Testis (tissue), 3 donors: ENCODE data around the gene KCNAB2. TPM values are rescaled to one million over a fixed set of nuclear protein-coding genes. Genes with fewer than 3 reads are reported as not detected.

ENCODE experiments used
- DNase-seq: peaks from one replicate; pipeline ENCODE4 v3.0.0-alpha.2; 2019
- H3K27ac ChIP-seq, 2 donors: fragments of 200-600 bp; sonication (generic); one replicate each; pipeline ENCODE4 v1.5.1; 2019
- H3K27me3 ChIP-seq: fragments of 200-600 bp; sonication (generic); one replicate; pipeline ENCODE4 v1.5.1; 2019
- H3K36me3 ChIP-seq: fragments of 200-600 bp; sonication (generic); one replicate; pipeline ENCODE4 v1.5.1; 2017; ENCODE audit warnings: low read depth; ENCODE audit errors: missing control alignments
- H3K4me1 ChIP-seq: fragments of 200-600 bp; sonication (generic); one replicate; pipeline ENCODE4 v1.5.1; 2019
- H3K4me3 ChIP-seq, 2 donors: fragments of 200-600 bp; sonication (generic); one replicate each; pipeline ENCODE4 v1.5.1; 2017 to 2019
- H3K9me3 ChIP-seq: fragments of 200-600 bp; sonication (generic); one replicate; pipeline ENCODE4 v1.5.1; 2017
- CTCF ChIP-seq, 3 experiments: fragments of 450-650 bp in 2 of 3; fragments of 200-600 bp in 1 of 3; sonication (generic) in 1 of 3; IDR thresholded peaks; one replicate each; pipeline ENCODE4 v1.5.1; 2016 to 2019; ENCODE audit warnings: antibody characterized with exemption in 3 of 3, mild to moderate bottlenecking in 2 of 3, moderate library complexity in 1 of 3
- POLR2A ChIP-seq: fragments of 450-650 bp; IDR thresholded peaks from one replicate; pipeline ENCODE4 v1.6.1; 2017; ENCODE audit warnings: antibody characterized with exemption, mild to moderate bottlenecking, moderate library complexity
- WGBS, 2 donors: methylation state at CpG; one replicate each; pipeline ENCODE4 v1.1.5; 2018; 5-methylcytosine and 5-hydroxymethylcytosine counted together
- intact Hi-C: fragments of 100-400 bp; cut with DNase I; formaldehyde crosslinking; loops from one replicate; pipeline ENCODE4 v1.15.1; 2023; ENCODE audit warnings: low total_unique reads
- polyA plus RNA-seq: library from polyadenylated mRNA; stranded (reverse); fragments of 350-450 nt; fragmentation: Illumina TruSeq; extraction: RNeasy Lipid Tissue Mini Kit (QIAGEN cat#74804); gene quantifications from one replicate; pipeline ENCODE4 v1.2.3, GENCODE V29; 2014; ENCODE audit warnings: low read depth, low replicate concordance; ENCODE audit not compliant: insufficient read depth
- total RNA-seq, 2 donors: library from RNA; depleted of rRNA; stranded (reverse); fragments of >200 nt; gene quantifications; one replicate each; pipeline ENCODE4 v1.2.3, GENCODE V29; 2016

The KCNAB2 gene
- total and polyA plus RNA-seq, 3 donors from 2014 or later: 9.0 to 9.8 (median 9.3) TPM

GRCh38 chr1:6123083-6123482 is 77.4 kb downstream of the KCNAB2 start:
- Histone ChIP-seq H3K4me3 (no peak overlapping the region), H3K4me1 (peaks cover 3% of the 10 kb centered on the region), H3K36me3 (no peaks in the 10 kb centered on the region), H3K27me3 (no peaks in the 10 kb centered on the region), H3K9me3 (no peaks in the 10 kb centered on the region), H3K27ac (no peak overlapping the region)
- DNase-seq: no peak
- intact Hi-C loops: no loop called here
- TF ChIP-seq CTCF (IDR thresholded peaks at IDR 0.05) (no peak), POLR2A (no peak)
- WGBS, 2 donors: 83 to 87% methylated on average over 7 of the region's 7 CpGs

- intact Hi-C loops: no loop called here
- H3K27me3 ChIP-seq: no peaks in the 10 kb centered on the region
- no peak overlapping the region for H3K4me3 ChIP-seq
- 81 to 83% methylated on average over 4 to 10 of the region's 10 CpGs for WGBS, 2 donors
- H3K9me3 ChIP-seq: no peaks in the 10 kb centered on the region
- no peak for DNase-seq
- H3K4me1 ChIP-seq: peaks cover 3% of the 10 kb centered on the region
- TF ChIP-seq CTCF (IDR thresholded peaks at IDR 0.05): no peak
- no peak for TF ChIP-seq POLR2A
- no peak overlapping the region for H3K27ac ChIP-seq
- H3K36me3 ChIP-seq: no peaks in the 10 kb centered on the region
These were observed 78.1 kb downstream of the KCNAB2 start for GRCh38 chr1:6123816-6124215.

GRCh38 chr1:6124341-6124740 is 78.7 kb downstream of the KCNAB2 start:
- DNase-seq: no peak
- Histone ChIP-seq H3K9me3 (no peaks in the 10 kb centered on the region), H3K36me3 (no peaks in the 10 kb centered on the region), H3K27me3 (no peaks in the 10 kb centered on the region), H3K4me1 (peaks cover 3% of the 10 kb centered on the region), H3K4me3 (no peak overlapping the region), H3K27ac (no peak overlapping the region)
- intact Hi-C loops: no loop called here
- WGBS, 2 donors: 94% methylated on average over 11 of the region's 12 CpGs; no CpG with 5 or more reads in 1 of the 2 donors
- TF ChIP-seq CTCF (IDR thresholded peaks at IDR 0.05) (no peak), POLR2A (no peak)

GRCh38 chr1:6124746-6125365 is 79.2 kb downstream of the KCNAB2 start:
- DNase-seq: no peak
- no peaks in the 10 kb centered on the region for H3K9me3 ChIP-seq
- TF ChIP-seq CTCF (IDR thresholded peaks at IDR 0.05) (no peak), POLR2A (no peak)
- 77 to 85% methylated on average over 14 to 21 of the region's 21 CpGs for WGBS, 2 donors
- H3K27me3 ChIP-seq: no peaks in the 10 kb centered on the region
- intact Hi-C loops: no loop called here
- H3K27ac ChIP-seq: no peak overlapping the region
- no peak overlapping the region for H3K4me3 ChIP-seq
- H3K36me3 ChIP-seq: no peaks in the 10 kb centered on the region
- H3K4me1 ChIP-seq: peaks cover 3% of the 10 kb centered on the region

GRCh38 chr1:6125366-6125765 is 79.7 kb downstream of the KCNAB2 start:
- no peak for TF ChIP-seq CTCF (IDR thresholded peaks at IDR 0.05)
- no peak for TF ChIP-seq POLR2A
- WGBS, 2 donors: 77 to 79% methylated on average over 12 to 15 of the region's 15 CpGs
- Histone ChIP-seq H3K27ac (no peak overlapping the region), H3K9me3 (no peaks in the 10 kb centered on the region), H3K36me3 (no peaks in the 10 kb centered on the region), H3K4me1 (peaks cover 3% of the 10 kb centered on the region), H3K27me3 (no peaks in the 10 kb centered on the region), H3K4me3 (no peak overlapping the region)
- DNase-seq: no peak
- intact Hi-C loops: no loop called here
